GM23248 (cell line): ENCODE data around the gene NSUN2. TPM values are rescaled to one million over a fixed set of nuclear protein-coding genes. Genes with fewer than 3 reads are reported as not detected.

ENCODE experiments used
- DNase-seq: peaks from one replicate; pipeline ENCODE4 v3.0.0-alpha.2; 2015
- H2AFZ ChIP-seq: fragments of 200-600 bp; sonication (generic); 2 replicates; pipeline ENCODE4 v1.6.1; 2016; ENCODE audit warnings: antibody characterized with exemption
- H3F3A ChIP-seq: fragments of 200-600 bp; sonication (generic); 2 replicates; pipeline ENCODE4 v1.6.1; 2016; ENCODE audit warnings: mild to moderate bottlenecking, antibody characterized with exemption, mixed run types; ENCODE audit not compliant: insufficient read depth
- H3K27ac ChIP-seq: fragments of 200-600 bp; sonication (generic); 2 replicates; pipeline ENCODE4 v1.5.1; 2016; ENCODE audit warnings: mild to moderate bottlenecking
- H3K27me3 ChIP-seq: fragments of 200-600 bp; sonication (generic); replicated peaks from 2 replicates; pipeline ENCODE4 v1.6.1; 2016; ENCODE audit warnings: mild to moderate bottlenecking; ENCODE audit not compliant: insufficient read depth
- H3K36me3 ChIP-seq: fragments of 200-600 bp; sonication (generic); 2 replicates; pipeline ENCODE4 v1.6.1; 2016; ENCODE audit warnings: low read depth, mild to moderate bottlenecking
- H3K4me1 ChIP-seq: fragments of 200-600 bp; sonication (generic); 2 replicates; pipeline ENCODE4 v1.6.1; 2016; ENCODE audit warnings: mild to moderate bottlenecking; ENCODE audit not compliant: insufficient read depth
- H3K4me2 ChIP-seq: fragments of 200-600 bp; sonication (generic); one replicate; pipeline ENCODE4 v1.6.1; 2016; ENCODE audit warnings: mild to moderate bottlenecking; ENCODE audit not compliant: unreplicated experiment
- H3K4me3 ChIP-seq: fragments of 200-600 bp; sonication (generic); 2 replicates; pipeline ENCODE4 v1.5.1; 2016; ENCODE audit warnings: mild to moderate bottlenecking
- H3K79me2 ChIP-seq: fragments of 200-600 bp; sonication (generic); 2 replicates; pipeline ENCODE4 v1.6.1; 2016; ENCODE audit warnings: mild to moderate bottlenecking; ENCODE audit not compliant: insufficient read depth
- H3K9ac ChIP-seq: fragments of 200-600 bp; sonication (generic); 2 replicates; pipeline ENCODE4 v1.6.1; 2016; ENCODE audit warnings: mild to moderate bottlenecking
- H3K9me2 ChIP-seq: fragments of 200-600 bp; sonication (generic); 2 replicates; pipeline ENCODE4 v1.6.1; 2016; ENCODE audit warnings: mixed run types, mild to moderate bottlenecking, moderate library complexity; ENCODE audit not compliant: insufficient read depth
- H3K9me3 ChIP-seq: fragments of 200-600 bp; sonication (generic); one replicate; pipeline ENCODE4 v1.6.1; 2017; ENCODE audit warnings: low read depth
- H4K20me1 ChIP-seq: fragments of 200-600 bp; sonication (generic); 2 replicates; pipeline ENCODE4 v1.6.0; 2016; ENCODE audit not compliant: insufficient read depth
- EZH2 ChIP-seq: fragments of 200-600 bp; sonication (generic); IDR thresholded peaks from 2 replicates; pipeline ENCODE4 v1.6.1; 2018; ENCODE audit warnings: antibody characterized with exemption, mild to moderate bottlenecking; ENCODE audit not compliant: insufficient read depth, poor library complexity, severe bottlenecking
- EZH2phosphoT487 ChIP-seq: fragments of 200-600 bp; sonication (generic); IDR thresholded peaks from 2 replicates; pipeline ENCODE4 v1.6.1; 2018; ENCODE audit warnings: antibody characterized with exemption, moderate library complexity, mild to moderate bottlenecking, low read depth; ENCODE audit not compliant: insufficient read depth
- WGBS, 2 experiments: methylation state at CpG; one replicate each; pipeline ENCODE4 v1.1.6; 2015 to 2017; ENCODE audit warnings: low lambda C conversion rate in 2 of 2, low coverage in 1 of 2; ENCODE audit errors: missing lambda C conversion rate in 2 of 2; 5-methylcytosine and 5-hydroxymethylcytosine counted together
- in situ Hi-C: fragments of 300-500 bp; cut with MboI; formaldehyde crosslinking; loops from 2 replicates; pipeline ENCODE4 v1.15.0; 2020
- polyA plus RNA-seq: library from polyadenylated mRNA; unstranded; fragments of >200 nt; fragmentation: Nextera tagmentation; extraction: Ambion mirVana; gene quantifications from 2 replicates; pipeline ENCODE4 v1.2.1, GENCODE V29; 2016
- total RNA-seq: library from RNA; depleted of rRNA; stranded (reverse); fragments of >200 nt; shearing (Covaris generic); gene quantifications from 2 replicates; pipeline ENCODE4 v1.2.3, GENCODE V29; 2014; rRNA removed

The NSUN2 gene
- total and polyA plus RNA-seq, 2 experiments from 2014 or later = 48.2 to 51.0 TPM

DNA sequence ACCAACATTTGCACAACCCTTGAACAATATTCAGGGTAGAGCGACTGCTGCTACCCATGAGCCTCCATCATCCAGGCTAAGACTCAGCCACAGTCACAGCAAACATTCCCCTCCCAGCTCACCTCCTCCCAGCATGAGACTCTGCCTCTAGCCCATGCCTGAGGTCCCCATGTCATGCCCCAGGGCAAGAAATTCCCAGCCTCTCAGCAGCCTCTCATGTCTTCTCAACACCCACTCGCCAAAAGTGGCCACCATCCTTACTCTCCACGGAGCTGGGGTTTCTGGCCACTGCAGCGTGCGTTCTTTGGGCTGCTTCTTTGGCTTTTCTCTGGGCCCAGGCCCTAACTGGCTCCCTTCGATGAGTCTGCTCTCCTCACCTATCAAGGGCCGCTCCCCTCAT, 82.2 kb downstream of the NSUN2 start:
- in situ Hi-C loops = no loop called here
- Histone ChIP-seq H3K79me2 (no peaks in the 10 kb centered on the region), H3K9me3 (no peaks in the 10 kb centered on the region), H3F3A (peaks cover 4% of the 10 kb centered on the region; the same call in 1 of the 2 replicates), H3K27ac (no peak overlapping the region), H3K9ac (no peak overlapping the region), H2AFZ (no peak overlapping the region), H3K4me2 (no peak overlapping the region), H3K4me3 (no peak overlapping the region), H3K9me2 (no peaks in the 10 kb centered on the region), H4K20me1 (no peaks in the 10 kb centered on the region), H3K36me3 (no peaks in the 10 kb centered on the region), H3K4me1 (0 out of 2 replicates have a peak, but pooled peaks cover under 1% of the 10 kb centered on the region), H3K27me3 (no peaks in the 10 kb centered on the region)
- TF ChIP-seq EZH2 (no peak), EZH2phosphoT487 (no peak)
- WGBS, 2 experiments = 52 to 69% methylated on average over 7 of the region's 7 CpGs
- no peak for DNase-seq

Other genes with a start within 250 kb of the NSUN2 start
- gene UBE2QL1, start 184.2 kb downstream of the NSUN2 start, total RNA-seq = not detected in 2 replicates
- gene UBE2QL1, start 184.2 kb downstream of the NSUN2 start, polyA plus RNA-seq = not detected in 2 replicates
- gene SRD5A1, start 396 bp upstream of the NSUN2 start, total RNA-seq = 11.8 and 20.2 TPM in 2 replicates
- 18.8 and 18.9 TPM in 2 replicates for gene SRD5A1, start 396 bp upstream of the NSUN2 start, polyA plus RNA-seq
- 6.7 and 17.6 TPM in 2 replicates for gene TENT4A, start 80.4 kb upstream of the NSUN2 start, total RNA-seq
- gene TENT4A, start 80.4 kb upstream of the NSUN2 start, polyA plus RNA-seq = 2.0 and 3.0 TPM in 2 replicates